GM23338 (cell line): ENCODE measurements around the gene PITPNC1.

Experiments
- EZH2 ChIP-seq: fragments of 200-600 bp; sonication (generic); IDR thresholded peaks from one replicate; pipeline ENCODE4 v1.8.0; 2017; ENCODE audit warnings: antibody characterized with exemption, mild to moderate bottlenecking, low read depth; ENCODE audit not compliant: unreplicated experiment
- JUNB ChIP-seq: IDR thresholded peaks from one replicate; pipeline ENCODE4 v1.6.1; 2016; ENCODE audit warnings: antibody characterized with exemption; ENCODE audit not compliant: unreplicated experiment
- POLR2AphosphoS5 ChIP-seq: IDR thresholded peaks from 2 replicates; pipeline ENCODE4 v1.6.1; 2016; ENCODE audit warnings: antibody characterized with exemption, low read depth
- TF ChIP-seq, protein P1 (sequence below), 2 experiments: fragments of 200-600 bp in 1 of 2; sonication (generic) in 1 of 2; conservative IDR thresholded peaks; 2 replicates each; pipeline versions ENCODE4 v1.5.1 to v1.6.1; 2016 to 2017; ENCODE audit warnings: antibody characterized with exemption in 2 of 2, low read depth in 2 of 2, mild to moderate bottlenecking in 2 of 2, moderate library complexity in 1 of 2

- TF ChIP-seq POLR2AphosphoS5 (no peak), EZH2 (no peak), JUNB (no peak)
- TF ChIP-seq, protein P1, sequence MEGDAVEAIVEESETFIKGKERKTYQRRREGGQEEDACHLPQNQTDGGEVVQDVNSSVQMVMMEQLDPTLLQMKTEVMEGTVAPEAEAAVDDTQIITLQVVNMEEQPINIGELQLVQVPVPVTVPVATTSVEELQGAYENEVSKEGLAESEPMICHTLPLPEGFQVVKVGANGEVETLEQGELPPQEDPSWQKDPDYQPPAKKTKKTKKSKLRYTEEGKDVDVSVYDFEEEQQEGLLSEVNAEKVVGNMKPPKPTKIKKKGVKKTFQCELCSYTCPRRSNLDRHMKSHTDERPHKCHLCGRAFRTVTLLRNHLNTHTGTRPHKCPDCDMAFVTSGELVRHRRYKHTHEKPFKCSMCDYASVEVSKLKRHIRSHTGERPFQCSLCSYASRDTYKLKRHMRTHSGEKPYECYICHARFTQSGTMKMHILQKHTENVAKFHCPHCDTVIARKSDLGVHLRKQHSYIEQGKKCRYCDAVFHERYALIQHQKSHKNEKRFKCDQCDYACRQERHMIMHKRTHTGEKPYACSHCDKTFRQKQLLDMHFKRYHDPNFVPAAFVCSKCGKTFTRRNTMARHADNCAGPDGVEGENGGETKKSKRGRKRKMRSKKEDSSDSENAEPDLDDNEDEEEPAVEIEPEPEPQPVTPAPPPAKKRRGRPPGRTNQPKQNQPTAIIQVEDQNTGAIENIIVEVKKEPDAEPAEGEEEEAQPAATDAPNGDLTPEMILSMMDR (conservative IDR thresholded peaks at IDR 0.05; ENCODE audit: low read depth in 2 of 2): no peak
These were observed 107.2 kb downstream of the PITPNC1 start for GRCh38 chr17:67484261-67484660.
